Measurements from ENCODE around the gene SACM1L. TPM values are rescaled to one million over a fixed set of nuclear protein-coding genes. Genes with fewer than 3 reads are reported as not detected.
A peak's percentile ranks its signal among the peaks of the same experiment; 100 is the strongest.

The SACM1L gene
- 10 to 100 TPM; 11.6 to 27.0 (median 20.9) TPM for polyA plus RNA-seq

- 0 to 1% (median 0%) methylated on average over 80 to 81 of the region's 81 CpGs for WGBS, 3 donors
- H3K27ac ChIP-seq (ENCODE audit: low read depth, low read length): peak within 1 kb of the TSS; percentile 68
Measured at GRCh38 chr3:45688882-45689786, at the start of gene SACM1L. Gene SACM1L, plus strand, starts transcription at chr3:45689396. Its CDS starts 70 bp downstream, at chr3:45689466.

- no peak overlapping the region for H3K27ac ChIP-seq (ENCODE audit: low read depth, low read length)
- 86 to 93% (median 90%) methylated on average over 1 of the region's 1 CpG for WGBS, 3 donors
Measured at GRCh38 chr3:45640091-45640507, 49.1 kb upstream of the SACM1L start.

GRCh38 chr3:45640724-45641361 is 48.4 kb upstream of the SACM1L start:
- no peak overlapping the region for H3K27ac ChIP-seq (ENCODE audit: low read depth, low read length)
- WGBS, 3 donors: 52 to 90% (median 76%) methylated on average over 4 of the region's 4 CpGs

GRCh38 chr3:45641756-45642155 is 47.4 kb upstream of the SACM1L start:
- H3K27ac ChIP-seq (ENCODE audit: low read depth, low read length): no peak overlapping the region
- 83 to 97% (median 87%) methylated on average over 2 of the region's 2 CpGs for WGBS, 3 donors

GRCh38 chr3:45642731-45643152 is 46.5 kb upstream of the SACM1L start:
- 55 to 83% (median 72%) methylated on average over 5 to 6 of the region's 6 CpGs for WGBS, 3 donors
- no peak overlapping the region for H3K27ac ChIP-seq (ENCODE audit: low read depth, low read length)

- no peak overlapping the region for H3K27ac ChIP-seq (ENCODE audit: low read depth, low read length)
- WGBS, 3 donors: 73 to 76% (median 76%) methylated on average over 11 of the region's 11 CpGs
Measured at GRCh38 chr3:45644063-45644790, 45.0 kb upstream of the SACM1L start.

- H3K27ac ChIP-seq (ENCODE audit: low read depth, low read length): no peak overlapping the region
- WGBS, 3 donors: 52 to 72% (median 59%) methylated on average over 5 of the region's 5 CpGs
Measured at GRCh38 chr3:45644791-45645201, 44.4 kb upstream of the SACM1L start.

GRCh38 chr3:45646051-45646585 is 43.1 kb upstream of the SACM1L start:
- H3K27ac ChIP-seq (ENCODE audit: low read depth, low read length): no peak overlapping the region
- WGBS, 3 donors: 62 to 90% (median 63%) methylated on average over 6 of the region's 6 CpGs

GRCh38 chr3:45647148-45647619 is 42.0 kb upstream of the SACM1L start:
- 48 to 52% (median 48%) methylated on average over 6 of the region's 6 CpGs for WGBS, 3 donors
- H3K27ac ChIP-seq (ENCODE audit: low read depth, low read length): no peak overlapping the region

GRCh38 chr3:45653205-45653604 is 36.0 kb upstream of the SACM1L start:
- no peak overlapping the region for H3K27ac ChIP-seq (ENCODE audit: low read depth, low read length)

GRCh38 chr3:45654397-45654944 is 34.7 kb upstream of the SACM1L start:
- WGBS, 3 donors: 41 to 55% (median 47%) methylated on average over 6 of the region's 6 CpGs

More at GRCh38 chr3:45653205-45653604, 36.0 kb upstream of the SACM1L start:
- WGBS, 3 donors: 58 to 82% (median 76%) methylated on average over 3 of the region's 3 CpGs

GRCh38 chr3:45655906-45656305 is 33.3 kb upstream of the SACM1L start:
- WGBS, 3 donors: 65 to 75% (median 66%) methylated on average over 2 of the region's 2 CpGs
- no peak overlapping the region for H3K27ac ChIP-seq (ENCODE audit: low read depth, low read length)

More at GRCh38 chr3:45654397-45654944, 34.7 kb upstream of the SACM1L start:
- H3K27ac ChIP-seq (ENCODE audit: low read depth, low read length): no peak overlapping the region

GRCh38 chr3:45656575-45657363 is 32.4 kb upstream of the SACM1L start:
- no peak overlapping the region for H3K27ac ChIP-seq (ENCODE audit: low read depth, low read length)
- 32 to 46% (median 38%) methylated on average over 14 of the region's 14 CpGs for WGBS, 3 donors

GRCh38 chr3:45657853-45658252 is 31.3 kb upstream of the SACM1L start:
- 81 to 85% (median 84%) methylated on average over 4 of the region's 4 CpGs for WGBS, 3 donors
- H3K27ac ChIP-seq (ENCODE audit: low read depth, low read length): no peak overlapping the region

GRCh38 chr3:45659661-45660566 is 29.3 kb upstream of the SACM1L start:
- no peak overlapping the region for H3K27ac ChIP-seq (ENCODE audit: low read depth, low read length)
- 48 to 60% (median 50%) methylated on average over 18 to 19 of the region's 19 CpGs for WGBS, 3 donors

- no peak overlapping the region for H3K27ac ChIP-seq (ENCODE audit: low read depth, low read length)
- 92 to 95% (median 93%) methylated on average over 11 of the region's 11 CpGs for WGBS, 3 donors
Measured at GRCh38 chr3:45660567-45660901, 28.7 kb upstream of the SACM1L start.
